ENCODE results near the gene FOXD4L4. TPM values are rescaled to one million over a fixed set of nuclear protein-coding genes. Genes with fewer than 3 reads are reported as not detected.
"Not testable (repeated sequence)": the region's sequence is repeated elsewhere in the genome, so short reads cannot be mapped to it uniquely, and the experiment has no call there.

FOXD4L4 gene
- total RNA-seq = under 1 TPM; 0.20 to 0.22 TPM
- under 1 TPM in 1 of 2 donors, not detected in 1; 0.43 TPM for polyA plus RNA-seq (ENCODE audit: insufficient read length in 2 of 2)
- long read RNA-seq, donor 1 = 0 reads
- long read RNA-seq, donor 2 = 0 reads
- long read RNA-seq, donor 3 = 0 reads
- long read RNA-seq, donor 4 = 0 reads

DNA sequence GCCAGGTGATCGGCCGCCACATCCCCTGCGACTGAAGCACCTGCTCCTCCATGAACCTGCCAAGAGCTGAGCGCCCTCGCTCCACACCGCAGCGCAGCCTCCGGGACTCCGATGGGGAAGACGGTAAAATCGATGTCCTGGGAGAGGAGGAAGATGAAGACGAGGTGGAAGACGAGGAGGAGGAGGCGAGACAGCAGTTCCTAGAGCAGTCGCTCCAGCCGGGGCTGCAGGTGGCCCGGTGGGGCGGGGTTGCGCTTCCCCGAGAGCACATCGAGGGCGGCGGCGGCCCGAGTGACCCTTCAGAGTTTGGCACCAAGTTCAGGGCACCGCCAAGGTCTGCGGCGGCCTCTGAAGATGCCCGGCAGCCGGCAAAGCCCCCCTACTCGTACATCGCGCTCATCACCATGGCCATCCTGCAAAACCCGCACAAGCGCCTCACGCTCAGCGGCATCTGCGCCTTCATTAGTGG, at the start of gene FOXD4L4:
Gene FOXD4L4 (plus strand): TSS at position 51 of the 469 bp plus-strand sequence. CDS start 0 bp downstream, at position 51.
- not testable (repeated sequence) for H3K27ac ChIP-seq (ENCODE audit: low read depth, low read length); H3K4me1 ChIP-seq (ENCODE audit: control insufficient read depth, insufficient read depth, low read length); DNase-seq (ENCODE audit: low read depth in 4 of 6, low spot score in 6 of 6); H3K36me3 ChIP-seq (ENCODE audit: control insufficient read depth, insufficient read depth, low read length); H3K27me3 ChIP-seq (ENCODE audit: control insufficient read depth, insufficient read depth, low read length); H3K4me3 ChIP-seq (ENCODE audit: low read depth, low read length); H3K9me3 ChIP-seq (ENCODE audit: control insufficient read depth, insufficient read depth, low read length)
- WGBS (ENCODE audit: insufficient coverage) = 0% methylated on average over 1 of the region's 38 CpGs

DNA sequence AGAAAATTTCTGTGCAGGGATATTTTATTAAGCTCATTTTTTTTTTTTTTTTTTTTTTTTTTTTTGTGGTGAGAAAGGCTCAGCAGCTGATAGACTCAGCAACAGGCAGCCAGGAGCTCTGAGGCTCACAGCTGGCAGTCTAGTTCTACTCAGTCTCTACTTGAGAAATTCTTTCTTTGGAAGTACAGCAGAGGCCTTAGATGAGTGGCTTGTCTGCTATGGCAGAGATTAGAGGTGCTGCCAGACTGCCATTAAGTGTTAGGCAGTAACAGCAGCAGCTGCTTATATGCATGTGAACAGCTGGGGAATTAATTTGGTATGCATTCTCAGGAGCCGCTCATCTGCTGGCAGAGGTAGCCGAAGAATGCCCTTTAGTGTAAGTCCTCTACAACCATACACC, 33.4 kb upstream of the FOXD4L4 start:
- not testable (repeated sequence) for H3K27ac ChIP-seq (ENCODE audit: low read depth, low read length); H3K4me1 ChIP-seq (ENCODE audit: control insufficient read depth, insufficient read depth, low read length); H3K9me3 ChIP-seq (ENCODE audit: control insufficient read depth, insufficient read depth, low read length); H3K4me3 ChIP-seq (ENCODE audit: low read depth, low read length); H3K27me3 ChIP-seq (ENCODE audit: control insufficient read depth, insufficient read depth, low read length); H3K36me3 ChIP-seq (ENCODE audit: control insufficient read depth, insufficient read depth, low read length); DNase-seq (ENCODE audit: low read depth in 4 of 6, low spot score in 6 of 6)
- WGBS (ENCODE audit: insufficient coverage) = no CpG with 5 or more reads among the region's 2 CpGs

DNA sequence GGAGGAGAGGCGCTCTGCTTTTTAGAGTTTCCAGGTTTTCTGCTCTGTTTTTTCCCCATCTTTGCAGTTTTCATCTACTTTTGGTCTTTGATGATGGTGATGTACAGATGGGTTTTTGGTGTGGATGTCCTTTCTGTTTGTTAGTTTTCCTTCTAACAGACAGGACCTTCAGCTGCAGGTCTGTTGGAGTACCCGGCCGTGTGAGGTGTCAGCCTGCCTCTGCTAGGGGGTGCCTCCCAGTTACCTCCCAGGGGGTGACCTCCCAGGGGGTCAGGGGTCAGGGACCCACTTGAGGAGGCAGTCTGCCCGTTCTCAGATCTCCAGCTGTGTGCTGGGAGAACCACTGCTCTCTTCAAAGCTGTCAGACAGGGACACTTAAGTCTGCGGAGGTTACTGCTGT, 22.5 kb upstream of the FOXD4L4 start:
- no CpG with 5 or more reads among the region's 5 CpGs for WGBS (ENCODE audit: insufficient coverage)
- H3K36me3 ChIP-seq (ENCODE audit: control insufficient read depth, insufficient read depth, low read length); H3K4me3 ChIP-seq (ENCODE audit: low read depth, low read length); DNase-seq (ENCODE audit: low read depth in 4 of 6, low spot score in 6 of 6); H3K27ac ChIP-seq (ENCODE audit: low read depth, low read length); H3K4me1 ChIP-seq (ENCODE audit: control insufficient read depth, insufficient read depth, low read length); H3K27me3 ChIP-seq (ENCODE audit: control insufficient read depth, insufficient read depth, low read length); H3K9me3 ChIP-seq (ENCODE audit: control insufficient read depth, insufficient read depth, low read length): not testable (repeated sequence)

DNA sequence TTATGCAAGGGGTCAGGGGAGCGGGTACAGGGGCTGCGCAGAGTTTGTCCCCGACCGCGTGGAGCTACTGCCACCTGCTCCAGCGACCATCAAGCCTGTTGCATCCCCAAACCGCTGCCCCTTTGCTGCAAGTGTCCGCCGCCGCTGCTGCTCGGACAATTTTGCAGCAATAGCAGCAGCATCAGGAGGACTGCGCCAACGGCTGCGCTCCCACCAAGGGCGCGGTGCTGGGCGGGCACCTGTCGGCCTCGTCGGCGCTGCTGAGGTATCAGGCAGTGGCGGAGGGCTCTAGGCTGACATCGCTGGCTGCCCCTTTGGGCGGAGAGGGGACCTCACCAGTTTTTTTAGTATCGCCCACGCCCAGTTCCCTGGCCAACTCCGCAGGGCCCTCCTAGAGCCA, 1.2 kb downstream of the FOXD4L4 start:
- DNase-seq (ENCODE audit: low read depth in 4 of 6, low spot score in 6 of 6); H3K27ac ChIP-seq (ENCODE audit: low read depth, low read length); H3K36me3 ChIP-seq (ENCODE audit: control insufficient read depth, insufficient read depth, low read length); H3K27me3 ChIP-seq (ENCODE audit: control insufficient read depth, insufficient read depth, low read length); H3K9me3 ChIP-seq (ENCODE audit: control insufficient read depth, insufficient read depth, low read length); H3K4me3 ChIP-seq (ENCODE audit: low read depth, low read length); H3K4me1 ChIP-seq (ENCODE audit: control insufficient read depth, insufficient read depth, low read length): not testable (repeated sequence)
- no CpG with 5 or more reads among the region's 27 CpGs for WGBS (ENCODE audit: insufficient coverage)

Other genes starting within 250 kb of the FOXD4L4 start
- 10 to 100 TPM; 39.7 to 60.5 TPM for gene ZNG1E, start 61.2 kb upstream of the FOXD4L4 start, total RNA-seq
- 10 to 100 TPM; 66.4 to 71.6 TPM for gene ZNG1E, start 61.2 kb upstream of the FOXD4L4 start, polyA plus RNA-seq (ENCODE audit: insufficient read length in 2 of 2)